SK-N-SH (cell line): ENCODE data around the gene TXLNA.

Experiments used
- CHD2 ChIP-seq: fragments of 150-350 bp; IDR thresholded peaks from 2 replicates; pipeline ENCODE4 v1.6.1; 2018; ENCODE audit warnings: low read length; ENCODE audit not compliant: partially characterized antibody
- CTCF ChIP-seq: fragments of 200-600 bp; sonication (generic); IDR thresholded peaks from 2 replicates; pipeline ENCODE4 v1.6.1; 2017; ENCODE audit warnings: antibody characterized with exemption, mild to moderate bottlenecking, moderate library complexity
- EP300 ChIP-seq, 2 experiments: IDR thresholded peaks; 2 replicates each; pipeline versions ENCODE4 v1.4.0 to v1.6.1; 2012; ENCODE audit warnings: borderline replicate concordance in 1 of 2, low read depth in 1 of 2, low read length in 1 of 2
- EZH2phosphoT487 ChIP-seq: fragments of 200-600 bp; sonication (generic); IDR thresholded peaks from 2 replicates; pipeline ENCODE4 v1.6.1; 2017; ENCODE audit warnings: low read depth, mixed run types, mild to moderate bottlenecking, antibody characterized with exemption, moderate library complexity, borderline replicate concordance
- FOXJ3 ChIP-seq: sonication (generic); formaldehyde crosslinking; IDR thresholded peaks from 2 replicates; pipeline ENCODE4 v1.5.1; 2020; ENCODE audit warnings: mild to moderate bottlenecking, missing genetic modification reagents
- GABPA ChIP-seq: IDR thresholded peaks from 2 replicates; pipeline ENCODE4 v1.4.0; 2012; ENCODE audit warnings: low read depth, mild to moderate bottlenecking
- MXI1 ChIP-seq: IDR thresholded peaks from 2 replicates; pipeline ENCODE4 v1.6.1; 2012; ENCODE audit warnings: mild to moderate bottlenecking, low read depth, low read length, improper control_type of control experiment
- POLR2AphosphoS5 ChIP-seq: IDR thresholded peaks from 2 replicates; pipeline ENCODE4 v1.6.1; 2012; ENCODE audit warnings: low read depth, low read length
- REST ChIP-seq: IDR thresholded peaks from 2 replicates; pipeline ENCODE4 v1.6.1; 2012; ENCODE audit warnings: mild to moderate bottlenecking, low read depth, low read length, moderate library complexity
- RFX5 ChIP-seq: IDR thresholded peaks from 2 replicates; pipeline ENCODE4 v1.6.1; 2012; ENCODE audit warnings: mild to moderate bottlenecking, improper control_type of control experiment, low read length
- TAF1 ChIP-seq: IDR thresholded peaks from 2 replicates; pipeline ENCODE4 v1.6.1; 2012; ENCODE audit warnings: low read depth, mild to moderate bottlenecking, low read length, moderate library complexity, borderline replicate concordance
- TF ChIP-seq, protein P1 (sequence below): IDR thresholded peaks from 2 replicates; pipeline ENCODE4 v1.4.0; 2012; ENCODE audit warnings: low read depth

DNA sequence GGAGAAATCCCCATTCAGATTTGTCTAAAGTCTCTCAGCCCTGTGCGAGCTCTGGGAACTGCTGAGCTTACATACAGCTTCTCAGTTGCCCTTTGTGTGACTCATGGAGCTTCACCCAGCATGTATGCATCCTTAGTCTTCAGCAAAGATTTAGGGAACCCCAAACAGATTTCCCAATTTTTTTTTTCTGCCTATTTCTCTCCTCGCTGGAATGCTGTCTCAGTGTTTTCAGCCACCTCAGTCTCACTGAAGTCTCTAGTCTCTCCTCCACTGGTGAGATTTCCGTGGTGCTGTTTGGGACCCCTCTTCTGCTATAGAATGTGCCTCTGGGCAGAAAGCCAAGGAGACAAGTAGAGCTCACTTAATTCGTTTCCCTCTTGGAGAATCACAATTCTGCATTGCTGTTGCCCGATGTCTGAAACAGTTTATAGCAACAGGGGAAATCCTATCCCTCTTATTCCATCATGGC, 28.1 kb upstream of the TXLNA start:
- TF ChIP-seq CTCF (no peak), POLR2AphosphoS5 (no peak), CHD2 (no peak), TAF1 (no peak), REST (no peak), MXI1 (no peak), EP300 (IDR thresholded peaks at IDR 0.05; ENCODE audit: borderline replicate concordance in 1 of 2, low read depth in 1 of 2, low read length in 1 of 2) (no peak), FOXJ3 (CRISPR knock-in tag) (no peak), GABPA (no peak), EZH2phosphoT487 (no peak), RFX5 (no peak)
- TF ChIP-seq, protein P1, sequence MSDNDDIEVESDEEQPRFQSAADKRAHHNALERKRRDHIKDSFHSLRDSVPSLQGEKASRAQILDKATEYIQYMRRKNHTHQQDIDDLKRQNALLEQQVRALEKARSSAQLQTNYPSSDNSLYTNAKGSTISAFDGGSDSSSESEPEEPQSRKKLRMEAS, result no peak
